Peyer's patch (tissue), 4 donors: ENCODE data around the gene SKAP1.

Experiments
- POLR2A ChIP-seq, 2 donors: fragments of 450-650 bp; IDR thresholded peaks; one replicate each; pipeline ENCODE4 v1.5.1; 2017; ENCODE audit warnings: antibody characterized with exemption in 2 of 2, mild to moderate bottlenecking in 2 of 2, moderate library complexity in 2 of 2
- TF ChIP-seq, protein P1 (sequence below), 6 experiments: fragments of 450-650 bp in 4 of 6; fragments of 200-600 bp in 2 of 6; sonication (generic) in 1 of 6; IDR thresholded peaks; one replicate each; pipeline ENCODE4 v1.5.1; 2017 to 2019; ENCODE audit warnings: antibody characterized with exemption in 6 of 6, mild to moderate bottlenecking in 3 of 6, moderate library complexity in 1 of 6

DNA sequence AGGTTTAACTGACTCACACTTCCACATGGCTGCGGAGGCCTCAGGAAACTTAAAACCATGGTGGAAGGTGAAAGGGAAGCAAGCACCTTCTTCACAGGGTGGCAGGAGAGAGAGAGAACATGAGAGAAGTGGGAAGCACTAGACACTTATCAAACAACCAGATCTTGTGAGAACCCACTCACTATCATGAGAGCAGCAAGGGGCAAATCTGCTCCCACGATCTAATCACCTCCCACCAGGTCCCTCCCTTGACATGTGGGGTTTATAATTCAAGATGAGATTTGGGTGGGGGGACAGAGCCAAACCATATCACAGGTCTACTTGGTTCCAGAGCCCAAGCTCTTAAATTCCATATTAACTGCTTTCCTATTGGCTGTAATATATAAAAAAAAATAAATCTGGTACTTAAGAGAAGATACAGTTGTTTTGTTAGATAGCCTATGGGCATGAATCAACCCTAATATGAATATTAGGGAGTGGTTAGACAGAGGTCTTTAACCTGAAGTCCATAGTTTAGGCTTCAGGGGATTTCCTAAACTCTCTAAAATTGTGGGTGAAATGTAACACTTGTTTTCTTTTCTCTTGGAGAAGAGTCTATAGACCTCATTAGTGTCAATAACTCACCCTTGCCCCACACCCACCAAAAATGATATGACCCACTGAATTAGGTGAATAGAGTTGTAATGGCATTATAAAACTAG is 56.7 kb downstream of the SKAP1 start:
- TF ChIP-seq, protein P1, sequence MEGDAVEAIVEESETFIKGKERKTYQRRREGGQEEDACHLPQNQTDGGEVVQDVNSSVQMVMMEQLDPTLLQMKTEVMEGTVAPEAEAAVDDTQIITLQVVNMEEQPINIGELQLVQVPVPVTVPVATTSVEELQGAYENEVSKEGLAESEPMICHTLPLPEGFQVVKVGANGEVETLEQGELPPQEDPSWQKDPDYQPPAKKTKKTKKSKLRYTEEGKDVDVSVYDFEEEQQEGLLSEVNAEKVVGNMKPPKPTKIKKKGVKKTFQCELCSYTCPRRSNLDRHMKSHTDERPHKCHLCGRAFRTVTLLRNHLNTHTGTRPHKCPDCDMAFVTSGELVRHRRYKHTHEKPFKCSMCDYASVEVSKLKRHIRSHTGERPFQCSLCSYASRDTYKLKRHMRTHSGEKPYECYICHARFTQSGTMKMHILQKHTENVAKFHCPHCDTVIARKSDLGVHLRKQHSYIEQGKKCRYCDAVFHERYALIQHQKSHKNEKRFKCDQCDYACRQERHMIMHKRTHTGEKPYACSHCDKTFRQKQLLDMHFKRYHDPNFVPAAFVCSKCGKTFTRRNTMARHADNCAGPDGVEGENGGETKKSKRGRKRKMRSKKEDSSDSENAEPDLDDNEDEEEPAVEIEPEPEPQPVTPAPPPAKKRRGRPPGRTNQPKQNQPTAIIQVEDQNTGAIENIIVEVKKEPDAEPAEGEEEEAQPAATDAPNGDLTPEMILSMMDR (IDR thresholded peaks at IDR 0.05): no peak
- TF ChIP-seq POLR2A (IDR thresholded peaks at IDR 0.05): no peak
